OCI-LY7 (cell line): Measurements from ENCODE around the gene SEC31A. TPM values are rescaled to one million over a fixed set of nuclear protein-coding genes. Genes with fewer than 3 reads are reported as not detected.

Source experiments
- BruUV-seq: library from RNA; stranded (reverse); fragments of 400-500 nt; replicated peaks from 2 replicates; lab custom pipeline; 2021; lab: Mats Ljungman, UMichigan
- CTCF ChIA-PET: fragments of 300-600 bp; sonication (Branson Sonifier 250); formaldehyde crosslinking; loops from one replicate; lab custom pipeline; 2022; ENCODE audit warnings: antibody characterized with exemption; ENCODE audit not compliant: unreplicated experiment; lab: Charles Lee
- POLR2A ChIA-PET: fragments of 300-600 bp; sonication (Branson Sonifier 250); formaldehyde crosslinking; loops from one replicate; lab custom pipeline; 2022; ENCODE audit warnings: antibody characterized with exemption; lab: Charles Lee
- DNase-seq: peaks from one replicate; pipeline ENCODE4 v3.0.0-alpha.2; 2015; ENCODE audit warnings: low spot score
- H2AFZ ChIP-seq: fragments of 200-600 bp; sonication (generic), shearing (Covaris generic); 2 replicates; pipeline ENCODE4 v1.6.1; 2014; ENCODE audit warnings: mild to moderate bottlenecking, antibody characterized with exemption, low read length, moderate library complexity
- H3K27ac ChIP-seq: fragments of 200-600 bp; sonication (generic); 2 replicates; pipeline ENCODE4 v1.5.1; 2014; ENCODE audit warnings: mixed run types, low read depth, mild to moderate bottlenecking, moderate library complexity, low read length, inconsistent platforms; ENCODE audit not compliant: poor library complexity, severe bottlenecking
- H3K36me3 ChIP-seq: fragments of 200-600 bp; sonication (generic); 2 replicates; pipeline ENCODE4 v1.6.1; 2014; ENCODE audit warnings: mild to moderate bottlenecking, antibody characterized with exemption, low read length, moderate library complexity, mixed read lengths; ENCODE audit not compliant: insufficient read depth
- H3K4me1 ChIP-seq: fragments of 200-600 bp; sonication (generic); 2 replicates; pipeline ENCODE4 v1.5.1; 2014; ENCODE audit warnings: mild to moderate bottlenecking, low read length; ENCODE audit not compliant: insufficient read depth, poor library complexity, severe bottlenecking
- H3K4me2 ChIP-seq: fragments of 200-600 bp; sonication (generic); 2 replicates; pipeline ENCODE4 v1.6.1; 2014; ENCODE audit warnings: mild to moderate bottlenecking, low read length
- H3K4me3 ChIP-seq: fragments of 200-600 bp; sonication (generic); 2 replicates; pipeline ENCODE4 v1.5.1; 2014; ENCODE audit warnings: mild to moderate bottlenecking, low read depth, low read length; ENCODE audit not compliant: poor library complexity, severe bottlenecking
- H3K79me2 ChIP-seq: fragments of 200-600 bp; sonication (generic); 2 replicates; pipeline ENCODE4 v1.6.1; 2016; ENCODE audit warnings: low read depth, mild to moderate bottlenecking, low read length, moderate library complexity, mixed read lengths; ENCODE audit not compliant: insufficient read depth
- H3K9me2 ChIP-seq: fragments of 200-600 bp; sonication (generic); 2 replicates; pipeline ENCODE4 v1.6.1; 2016; ENCODE audit warnings: mild to moderate bottlenecking, low read length, mixed read lengths; ENCODE audit not compliant: insufficient read depth
- H3K9me3 ChIP-seq: fragments of 200-600 bp; sonication (generic); 2 replicates; pipeline ENCODE4 v1.6.1; 2014; ENCODE audit warnings: mild to moderate bottlenecking, mixed run types, low read length, mixed read lengths
- H4K20me1 ChIP-seq: fragments of 200-600 bp; sonication (generic); 2 replicates; pipeline ENCODE4 v1.6.1; 2014; ENCODE audit warnings: mild to moderate bottlenecking, antibody characterized with exemption, low read length, moderate library complexity, mixed read lengths; ENCODE audit not compliant: insufficient read depth
- EZH2phosphoT487 ChIP-seq: fragments of 200-600 bp; sonication (generic); IDR thresholded peaks from 2 replicates; pipeline ENCODE4 v1.6.1; 2018; ENCODE audit warnings: low read depth, borderline replicate concordance, mild to moderate bottlenecking, mixed run types, antibody characterized with exemption, low read length, moderate library complexity, mixed read lengths
- intact Hi-C: fragments of 100-400 bp; cut with micrococcal nuclease; formaldehyde crosslinking; loops from one replicate; pipeline ENCODE4 v1.10.0; 2022; ENCODE audit not compliant: unreplicated experiment
- total RNA-seq, 2 experiments: library from RNA; depleted of rRNA in 1 of 2; stranded (reverse); fragments of >200 nt in 1 of 2; shearing (Covaris generic) in 1 of 2; gene quantifications; 2 replicates each; pipeline ENCODE4 v1.2.3, GENCODE V29; 2014 to 2022
- TF ChIP-seq, protein P1 (sequence below): fragments of 200-600 bp; sonication (generic); conservative IDR thresholded peaks from 2 replicates; pipeline ENCODE4 v1.5.1; 2014; ENCODE audit warnings: mild to moderate bottlenecking, antibody characterized with exemption, low read length, moderate library complexity, mixed read lengths

SEC31A gene
- total RNA-seq, 2 experiments from 2014 or later: 93.4 to 135 TPM

- no TSS peak for BruUV-seq
- intact Hi-C loops: loop anchor here (1.0 to 5.0 kb wide), 5 partner anchors 120 to 547 kb away; partner anchors contain the start of genes COQ2 and LIN54
- Histone ChIP-seq H3K36me3 (peaks cover 56% of the 10 kb centered on the region), H3K4me2 (peak overlapping the region; percentile 74), H3K4me3 (peak overlapping the region; percentile 80), H3K4me1 (peaks cover 55% of the 10 kb centered on the region), H4K20me1 (peaks cover 22% of the 10 kb centered on the region; the same call in 1 of the 2 replicates), H3K79me2 (peaks cover 91% of the 10 kb centered on the region), H3K9me3 (no peaks in the 10 kb centered on the region), H3K27ac (peak overlapping the region; percentile 84), H2AFZ (peak overlapping the region; percentile 43), H3K9me2 (no peaks in the 10 kb centered on the region)
- no peak for TF ChIP-seq EZH2phosphoT487
- TF ChIP-seq, protein P1, sequence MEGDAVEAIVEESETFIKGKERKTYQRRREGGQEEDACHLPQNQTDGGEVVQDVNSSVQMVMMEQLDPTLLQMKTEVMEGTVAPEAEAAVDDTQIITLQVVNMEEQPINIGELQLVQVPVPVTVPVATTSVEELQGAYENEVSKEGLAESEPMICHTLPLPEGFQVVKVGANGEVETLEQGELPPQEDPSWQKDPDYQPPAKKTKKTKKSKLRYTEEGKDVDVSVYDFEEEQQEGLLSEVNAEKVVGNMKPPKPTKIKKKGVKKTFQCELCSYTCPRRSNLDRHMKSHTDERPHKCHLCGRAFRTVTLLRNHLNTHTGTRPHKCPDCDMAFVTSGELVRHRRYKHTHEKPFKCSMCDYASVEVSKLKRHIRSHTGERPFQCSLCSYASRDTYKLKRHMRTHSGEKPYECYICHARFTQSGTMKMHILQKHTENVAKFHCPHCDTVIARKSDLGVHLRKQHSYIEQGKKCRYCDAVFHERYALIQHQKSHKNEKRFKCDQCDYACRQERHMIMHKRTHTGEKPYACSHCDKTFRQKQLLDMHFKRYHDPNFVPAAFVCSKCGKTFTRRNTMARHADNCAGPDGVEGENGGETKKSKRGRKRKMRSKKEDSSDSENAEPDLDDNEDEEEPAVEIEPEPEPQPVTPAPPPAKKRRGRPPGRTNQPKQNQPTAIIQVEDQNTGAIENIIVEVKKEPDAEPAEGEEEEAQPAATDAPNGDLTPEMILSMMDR: no peak
- ChIA-PET POLR2A (interaction anchor here (0.6 to 2.2 kb wide), 4 partner anchors 9 to 453 kb away, joined by 3 to 12 read pairs (median 6); no protein-coding TSS in a partner anchor), CTCF (interaction anchor here (0.7 kb wide), 1 partner anchor 11 kb away, joined by 3 read pairs; no protein-coding TSS in a partner anchor)
- DNase-seq: no peak
These were observed 439 bp downstream of the SEC31A start for GRCh38 chr4:82890528-82890900.

DNA sequence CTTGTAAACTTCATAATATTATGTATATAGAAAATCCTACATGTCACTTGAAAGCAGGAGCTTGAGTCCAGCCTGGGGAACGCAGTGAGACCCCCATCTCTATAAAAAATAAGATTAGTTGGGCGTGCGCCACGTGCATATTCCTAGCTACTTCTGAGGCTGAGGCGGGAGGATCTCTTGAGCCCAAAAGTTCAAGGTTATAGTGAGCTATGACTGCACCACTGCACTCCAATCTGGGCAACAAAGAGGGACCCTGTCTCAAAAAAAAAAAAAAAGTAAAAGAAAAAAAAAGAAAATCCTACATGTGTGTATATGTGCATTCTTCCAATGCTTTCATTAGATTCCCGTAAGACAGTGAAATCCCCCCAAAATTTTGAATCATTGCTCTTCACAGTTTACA lies 1.7 kb downstream of the SEC31A start:
- ChIA-PET CTCF (no interaction called here), POLR2A (interaction anchor here (0.6 to 2.2 kb wide), 12 partner anchors 8 to 360 kb away, joined by 3 to 12 read pairs (median 4); partner anchors contain the start of genes COPS4 and THAP9)
- Histone ChIP-seq H3K36me3 (peaks cover 53% of the 10 kb centered on the region), H3K9me2 (no peaks in the 10 kb centered on the region), H3K9me3 (no peaks in the 10 kb centered on the region; the same call in 1 of the 2 replicates), H3K4me1 (peaks cover 55% of the 10 kb centered on the region), H4K20me1 (peaks cover 22% of the 10 kb centered on the region; the same call in 1 of the 2 replicates), H3K4me2 (peak overlapping the region; percentile 74), H3K4me3 (peak overlapping the region; percentile 80), H2AFZ (no peak overlapping the region), H3K79me2 (peaks cover 91% of the 10 kb centered on the region), H3K27ac (no peak overlapping the region)
- intact Hi-C loops: no loop called here
- no peak for TF ChIP-seq EZH2phosphoT487
- TF ChIP-seq, protein P1: no peak
- TSS peak; percentile 47 for BruUV-seq
- DNase-seq: no peak
